Measurements from ENCODE around the gene ABCA5.
A peak's percentile ranks its signal among the peaks of the same experiment; 100 is the strongest.

ABCA5 gene

GRCh38 chr17:69327060-69327831 lies at the start of gene ABCA5:
Gene ABCA5, minus strand, starts transcription at chr17:69327133. Its CDS starts 12,718 bp downstream, at chr17:69314415.
- DNase-seq = peak; percentile 60

GRCh38 chr17:69375229-69375628 lies 48.3 kb upstream of the ABCA5 start:
- no peak for DNase-seq

- DNase-seq = no peak
These were observed 46.1 kb upstream of the ABCA5 start for GRCh38 chr17:69373069-69373468.

GRCh38 chr17:69367298-69367697 lies 40.4 kb upstream of the ABCA5 start:
- no peak for DNase-seq

- DNase-seq = no peak
These were observed 36.7 kb upstream of the ABCA5 start for GRCh38 chr17:69363488-69364210.

GRCh38 chr17:69361156-69361555 lies 34.2 kb upstream of the ABCA5 start:
- DNase-seq = no peak

GRCh38 chr17:69358688-69359596 lies 32.0 kb upstream of the ABCA5 start:
- no peak for DNase-seq

GRCh38 chr17:69357701-69358100 lies 30.8 kb upstream of the ABCA5 start:
- no peak for DNase-seq

GRCh38 chr17:69356625-69357024 lies 29.7 kb upstream of the ABCA5 start:
- DNase-seq = no peak

GRCh38 chr17:69350911-69351310 lies 24.0 kb upstream of the ABCA5 start:
- no peak for DNase-seq

GRCh38 chr17:69348429-69348828 lies 21.5 kb upstream of the ABCA5 start:
- DNase-seq = no peak

- DNase-seq = no peak
These were observed 19.8 kb upstream of the ABCA5 start for GRCh38 chr17:69346766-69347165.

- DNase-seq = no peak
These were observed 18.0 kb upstream of the ABCA5 start for GRCh38 chr17:69344939-69345338.

- DNase-seq = no peak
These were observed 16.1 kb upstream of the ABCA5 start for GRCh38 chr17:69342896-69343644.

- no peak for DNase-seq
These were observed 13.0 kb upstream of the ABCA5 start for GRCh38 chr17:69339937-69340336.

- no peak for DNase-seq
These were observed 10.1 kb upstream of the ABCA5 start for GRCh38 chr17:69336996-69337395.

GRCh38 chr17:69336580-69336979 lies 9.6 kb upstream of the ABCA5 start:
- no peak for DNase-seq

GRCh38 chr17:69335058-69335457 lies 8.1 kb upstream of the ABCA5 start:
- no peak for DNase-seq

- DNase-seq = no peak
These were observed 6.6 kb upstream of the ABCA5 start for GRCh38 chr17:69333561-69333960.

GRCh38 chr17:69331756-69332155 lies 4.8 kb upstream of the ABCA5 start:
- DNase-seq = no peak

- no peak for DNase-seq
These were observed 415 bp downstream of the ABCA5 start for GRCh38 chr17:69326377-69327059.
